Peyer's patch (tissue), 4 donors: ENCODE data around the gene FTSJ3. TPM values are rescaled to one million over a fixed set of nuclear protein-coding genes. Genes with fewer than 3 reads are reported as not detected.

Experiments used
- DNase-seq, 3 donors: peaks; one replicate each; pipeline ENCODE4 v3.0.0-alpha.2; 2017 to 2019
- H3K27ac ChIP-seq, 4 donors: fragments of 200-600 bp; sonication (generic); one replicate each; pipeline ENCODE4 v1.5.1; 2016 to 2019
- H3K27me3 ChIP-seq, 2 donors: fragments of 200-600 bp; sonication (generic); one replicate each; pipeline ENCODE4 v1.5.1; 2019
- H3K36me3 ChIP-seq, 3 donors: fragments of 200-600 bp; sonication (generic); one replicate each; pipeline ENCODE4 v1.5.1; 2016 to 2019
- H3K4me1 ChIP-seq, 4 donors: fragments of 200-600 bp; sonication (generic); one replicate each; pipeline ENCODE4 v1.5.1; 2016 to 2019
- H3K4me3 ChIP-seq, 4 donors: fragments of 200-600 bp; sonication (generic); 1 replicate in 3 of 4; 2 replicates in 1 of 4; pipeline ENCODE4 v1.5.1; 2016 to 2019; ENCODE audit warnings: mild to moderate bottlenecking in 1 of 4
- H3K9me3 ChIP-seq, 4 donors: fragments of 200-600 bp; sonication (generic); one replicate each; pipeline ENCODE4 v1.5.1; 2016 to 2019; ENCODE audit warnings: mild to moderate bottlenecking in 1 of 4
- CTCF ChIP-seq, 6 experiments: fragments of 450-650 bp in 4 of 6; fragments of 200-600 bp in 2 of 6; sonication (generic) in 1 of 6; IDR thresholded peaks; one replicate each; pipeline ENCODE4 v1.5.1; 2017 to 2019; ENCODE audit warnings: antibody characterized with exemption in 6 of 6, mild to moderate bottlenecking in 3 of 6, moderate library complexity in 1 of 6
- POLR2A ChIP-seq, 2 donors: fragments of 450-650 bp; IDR thresholded peaks; one replicate each; pipeline ENCODE4 v1.5.1; 2017; ENCODE audit warnings: antibody characterized with exemption in 2 of 2, mild to moderate bottlenecking in 2 of 2, moderate library complexity in 2 of 2
- total RNA-seq, 4 donors: library from RNA; depleted of rRNA; stranded (reverse); fragments of >200 nt; gene quantifications; one replicate each; pipeline ENCODE4 v1.1.0, GENCODE V29; 2016

FTSJ3 gene
- total RNA-seq, 4 donors from 2014 or later: 19.6 to 133 (median 51.6) TPM

DNA sequence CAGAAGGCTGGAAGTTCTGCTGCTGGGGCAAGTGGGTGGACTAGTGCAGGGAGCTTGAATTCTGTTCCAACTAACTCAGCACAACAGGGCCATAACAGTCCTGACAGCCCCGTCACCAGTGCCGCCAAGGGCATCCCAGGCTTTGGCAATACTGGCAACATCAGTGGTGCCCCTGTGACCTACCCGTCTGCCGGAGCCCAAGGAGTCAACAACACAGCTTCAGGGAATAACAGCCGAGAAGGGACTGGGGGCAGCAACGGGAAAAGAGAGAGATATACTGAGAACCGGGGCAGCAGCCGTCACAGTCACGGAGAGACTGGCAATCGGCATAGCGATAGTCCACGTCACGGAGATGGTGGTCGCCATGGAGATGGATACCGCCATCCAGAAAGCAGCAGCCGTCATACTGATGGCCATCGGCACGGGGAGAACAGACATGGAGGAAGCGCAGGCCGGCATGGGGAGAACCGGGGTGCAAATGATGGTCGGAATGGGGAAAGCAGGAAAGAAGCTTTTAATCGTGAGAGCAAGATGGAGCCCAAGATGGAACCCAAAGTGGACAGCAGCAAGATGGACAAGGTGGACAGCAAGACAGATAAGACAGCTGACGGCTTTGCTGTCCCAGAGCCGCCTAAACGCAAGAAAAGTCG lies 9.6 kb downstream of the FTSJ3 start:
- peaks cover 0 to 100% (median 0%) of the 10 kb centered on the region in 3 donors for H3K36me3 ChIP-seq
- TF ChIP-seq POLR2A (IDR thresholded peaks at IDR 0.05): no peak
- TF ChIP-seq CTCF (IDR thresholded peaks at IDR 0.05): no peak
- H3K4me1 ChIP-seq: no peaks in the 10 kb centered on the region
- H3K27ac ChIP-seq: no peak overlapping the region
- H3K4me3 ChIP-seq: no peak overlapping the region
- H3K27me3 ChIP-seq: no peaks in the 10 kb centered on the region
- H3K9me3 ChIP-seq: no peaks in the 10 kb centered on the region
- DNase-seq: no peak

- TF ChIP-seq POLR2A (IDR thresholded peaks at IDR 0.05): no peak
- TF ChIP-seq CTCF (IDR thresholded peaks at IDR 0.05): no peak
- Histone ChIP-seq H3K27me3 (no peaks in the 10 kb centered on the region), H3K9me3 (no peaks in the 10 kb centered on the region), H3K36me3 (peaks cover 0 to 100% (median 0%) of the 10 kb centered on the region in 3 donors), H3K4me3 (no peak overlapping the region), H3K4me1 (no peaks in the 10 kb centered on the region), H3K27ac (no peak overlapping the region)
- no peak for DNase-seq
Measured at GRCh38 chr17:63816669-63817068, 10.8 kb downstream of the FTSJ3 start.

GRCh38 chr17:63816123-63816522 lies 11.3 kb downstream of the FTSJ3 start:
- TF ChIP-seq POLR2A (IDR thresholded peaks at IDR 0.05): no peak
- TF ChIP-seq CTCF (IDR thresholded peaks at IDR 0.05): no peak
- peaks cover 0 to 100% (median 0%) of the 10 kb centered on the region in 3 donors for H3K36me3 ChIP-seq
- H3K4me1 ChIP-seq: no peaks in the 10 kb centered on the region
- H3K9me3 ChIP-seq: no peaks in the 10 kb centered on the region
- DNase-seq: no peak
- H3K27me3 ChIP-seq: no peaks in the 10 kb centered on the region
- no peak overlapping the region for H3K27ac ChIP-seq
- H3K4me3 ChIP-seq: no peak overlapping the region

DNA sequence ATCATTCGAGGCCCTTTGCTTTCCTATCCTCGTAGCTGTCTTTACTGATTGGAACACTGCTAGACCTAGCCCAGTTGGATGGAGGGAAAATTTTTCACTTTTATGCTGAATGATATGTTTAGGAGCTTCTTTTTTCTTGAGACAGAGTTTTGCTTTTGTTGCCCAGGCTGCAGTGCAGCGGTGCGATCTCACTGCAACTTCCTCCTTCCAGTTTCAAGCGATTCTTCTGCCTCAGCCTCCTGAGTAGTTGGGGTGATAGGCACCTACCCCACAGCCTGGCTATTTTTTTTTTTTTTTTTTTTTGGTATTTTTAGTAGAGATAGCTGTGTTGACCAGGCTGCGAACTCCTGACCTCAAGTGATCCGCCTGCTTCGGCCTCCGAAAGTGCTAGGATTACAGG lies 17.5 kb downstream of the FTSJ3 start:
- H3K9me3 ChIP-seq: no peaks in the 10 kb centered on the region

DNA sequence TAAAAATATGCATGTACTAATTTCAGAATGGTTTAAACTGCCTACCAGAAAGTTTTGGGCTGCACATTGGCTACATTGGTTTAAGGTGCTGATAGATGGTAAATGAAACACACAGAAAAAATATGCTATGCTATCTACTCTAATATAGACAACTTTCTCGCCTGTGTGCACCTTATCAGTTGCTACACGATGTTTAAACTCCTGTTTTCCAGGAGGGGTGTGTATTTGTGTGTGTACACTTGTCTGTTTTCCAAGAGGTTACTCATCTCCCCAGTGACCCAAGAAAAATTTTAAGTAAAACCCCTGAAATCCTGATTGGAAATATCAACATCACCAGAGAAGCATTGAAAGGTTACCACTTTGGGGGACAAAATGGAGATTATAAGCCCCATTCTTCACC lies 21.9 kb downstream of the FTSJ3 start:
- no peak overlapping the region for H3K4me3 ChIP-seq
- H3K36me3 ChIP-seq: peaks cover 0 to 96% (median 0%) of the 10 kb centered on the region in 3 donors

More for the DNA sequence above, 17.5 kb downstream of the FTSJ3 start:
- Histone ChIP-seq H3K27ac (no peak overlapping the region), H3K4me1 (no peaks in the 10 kb centered on the region), H3K27me3 (no peaks in the 10 kb centered on the region), H3K36me3 (peaks cover 0 to 99% (median 0%) of the 10 kb centered on the region in 3 donors), H3K4me3 (no peak overlapping the region)
- DNase-seq: no peak
- TF ChIP-seq CTCF (IDR thresholded peaks at IDR 0.05) (no peak), POLR2A (IDR thresholded peaks at IDR 0.05) (no peak)

More for the DNA sequence above, 21.9 kb downstream of the FTSJ3 start:
- Histone ChIP-seq H3K4me1 (no peaks in the 10 kb centered on the region), H3K27ac (no peak overlapping the region), H3K27me3 (no peaks in the 10 kb centered on the region), H3K9me3 (no peaks in the 10 kb centered on the region)
- TF ChIP-seq POLR2A (IDR thresholded peaks at IDR 0.05) (no peak), CTCF (IDR thresholded peaks at IDR 0.05) (no peak)
- DNase-seq: no peak
